HepG2 (cell line): ENCODE data around the gene NOS1AP.

Source experiments
- ARID3A ChIP-seq: IDR thresholded peaks from 2 replicates; pipeline ENCODE4 v1.6.1; 2012; ENCODE audit warnings: low read depth, low read length, improper control_type of control experiment
- ATF2 ChIP-seq: sonication (generic); formaldehyde crosslinking; IDR thresholded peaks from 2 replicates; pipeline ENCODE4 v1.4.0; 2020; ENCODE audit warnings: missing genetic modification reagents
- DPF2 ChIP-seq: sonication (generic); formaldehyde crosslinking; IDR thresholded peaks from 2 replicates; pipeline ENCODE4 v1.4.0; 2020; ENCODE audit warnings: mild to moderate bottlenecking, low read depth, missing genetic modification reagents, borderline replicate concordance
- IRF9 ChIP-seq: sonication (generic); formaldehyde crosslinking; IDR thresholded peaks from 2 replicates; pipeline ENCODE4 v1.8.0; 2022; ENCODE audit warnings: missing genetic modification reagents, mild to moderate bottlenecking, borderline replicate concordance
- JUNB ChIP-seq: sonication (generic); formaldehyde crosslinking; IDR thresholded peaks from 2 replicates; pipeline ENCODE4 v1.8.0; 2022; ENCODE audit warnings: missing genetic modification reagents, mild to moderate bottlenecking, borderline replicate concordance
- JUND ChIP-seq: sonication (generic); formaldehyde crosslinking; IDR thresholded peaks from 2 replicates; pipeline ENCODE4 v1.8.0; 2022; ENCODE audit warnings: mild to moderate bottlenecking, missing genetic modification reagents
- MTF1 ChIP-seq: sonication (generic); formaldehyde crosslinking; IDR thresholded peaks from 2 replicates; pipeline ENCODE4 v1.5.0; 2020; ENCODE audit warnings: missing genetic modification reagents
- PCBP1 ChIP-seq: fragments of 200-400 bp; formaldehyde crosslinking; IDR thresholded peaks from 2 replicates; pipeline ENCODE4 v1.6.1; 2017; ENCODE audit warnings: mild to moderate bottlenecking, low read depth, low read length, borderline replicate concordance
- TCF12 ChIP-seq, 2 experiments: fragments of 450-650 bp in 1 of 2; sonication (generic) in 1 of 2; formaldehyde crosslinking in 1 of 2; IDR thresholded peaks; 2 replicates each; pipeline versions ENCODE4 v1.6.1 to v1.8.0; 2017 to 2022; ENCODE audit warnings: antibody characterized with exemption in 1 of 2, mild to moderate bottlenecking in 1 of 2, missing genetic modification reagents in 1 of 2, moderate library complexity in 1 of 2
- ZBTB10 ChIP-seq: sonication (generic); formaldehyde crosslinking; IDR thresholded peaks from 2 replicates; pipeline ENCODE4 v1.4.0; 2020; ENCODE audit warnings: missing genetic modification reagents, borderline replicate concordance
- ZBTB25 ChIP-seq: IDR thresholded peaks from 2 replicates; pipeline ENCODE4 v1.6.1; 2018; ENCODE audit warnings: missing genetic modification reagents
- ZEB1 ChIP-seq: IDR thresholded peaks from 2 replicates; pipeline ENCODE4 v1.6.1; 2012; ENCODE audit warnings: mild to moderate bottlenecking, low read depth, inconsistent platforms; ENCODE audit not compliant: insufficient replicate concordance
- ZNF580 ChIP-seq: IDR thresholded peaks from 2 replicates; pipeline ENCODE4 v1.6.1; 2016; ENCODE audit warnings: low read depth, borderline replicate concordance

GRCh38 chr1:162326559-162326958 lies 257.1 kb downstream of the NOS1AP start:
- TF ChIP-seq IRF9 (CRISPR knock-in tag) = no peak
- TF ChIP-seq TCF12 (IDR thresholded peaks at IDR 0.05) = no peak
- no peak for TF ChIP-seq TCF12 (CRISPR knock-in tag; IDR thresholded peaks at IDR 0.05)
- no peak for TF ChIP-seq JUNB
- no peak for TF ChIP-seq ZBTB10
- no peak for TF ChIP-seq PCBP1
- no peak for TF ChIP-seq ZNF580 (CRISPR knock-in tag)
- TF ChIP-seq ZEB1 = no peak
- no peak for TF ChIP-seq JUND (CRISPR knock-in tag)
- TF ChIP-seq ATF2 = no peak
- no peak for TF ChIP-seq MTF1 (CRISPR knock-in tag)
- no peak for TF ChIP-seq DPF2
- no peak for TF ChIP-seq ZBTB25 (CRISPR knock-in tag)
- no peak for TF ChIP-seq ARID3A
